HEK293 (cell line): ENCODE data around the gene MAP2.

Experiments
- CTCF ChIA-PET: fragments of 350-600 bp; formaldehyde crosslinking; extraction: SDS; loops from one replicate; lab custom pipeline; 2021; ENCODE audit warnings: antibody characterized with exemption; lab: Yijun Ruan, JAX
- POLR2A ChIA-PET: fragments of 300-600 bp; formaldehyde crosslinking; extraction: SDS; loops from one replicate; lab custom pipeline; 2020; ENCODE audit warnings: antibody characterized with exemption, inconsistent platforms; lab: Yijun Ruan, JAX
- H3K27ac ChIP-seq: fragments of 200-500 bp; sonication (Bioruptor generic); 2 replicates; pipeline ENCODE4 v1.5.1; 2014; ENCODE audit warnings: low read depth, low read length, control low read depth, inconsistent platforms; ENCODE audit errors: extremely low read depth
- H3K36me3 ChIP-seq, 2 experiments: fragments of 200-500 bp in 1 of 2; sonication (Bioruptor generic) in 1 of 2; 1 replicate in 1 of 2; 2 replicates in 1 of 2; pipeline ENCODE4 v1.5.1; 2014 to 2017; ENCODE audit warnings: inconsistent platforms in 2 of 2, low read length in 2 of 2; ENCODE audit not compliant: control insufficient read depth in 2 of 2, insufficient read depth in 1 of 2
- H3K4me1 ChIP-seq: fragments of 200-500 bp; sonication (Bioruptor generic); 2 replicates; pipeline ENCODE4 v1.5.1; 2014; ENCODE audit warnings: mild to moderate bottlenecking, low read length, inconsistent platforms; ENCODE audit not compliant: control insufficient read depth, insufficient read depth
- H3K4me3 ChIP-seq: 2 replicates; pipeline ENCODE4 v1.5.1; 2011; ENCODE audit warnings: low read depth, mild to moderate bottlenecking, control low read depth, low read length, moderate library complexity
- H3K9me3 ChIP-seq: fragments of 200-500 bp; sonication (Bioruptor generic); 2 replicates; pipeline ENCODE4 v1.5.1; 2014; ENCODE audit warnings: low read depth, low read length, inconsistent platforms; ENCODE audit not compliant: control insufficient read depth, insufficient read depth
- GFI1B ChIP-seq: fragments of 450-650 bp; formaldehyde crosslinking; IDR thresholded peaks from 2 replicates; pipeline ENCODE4 v1.5.1; 2016; ENCODE audit warnings: missing biosample characterization, missing genetic modification characterization
- GLIS1 ChIP-seq: fragments of 450-650 bp; formaldehyde crosslinking; IDR thresholded peaks from 2 replicates; pipeline ENCODE4 v1.5.1; 2016; ENCODE audit warnings: missing biosample characterization, missing genetic modification characterization
- OSR2 ChIP-seq: fragments of 450-650 bp; formaldehyde crosslinking; IDR thresholded peaks from 2 replicates; pipeline ENCODE4 v1.5.1; 2016; ENCODE audit warnings: missing biosample characterization, missing genetic modification characterization
- PRDM1 ChIP-seq: fragments of 450-650 bp; formaldehyde crosslinking; IDR thresholded peaks from 2 replicates; pipeline ENCODE4; 2016; ENCODE audit warnings: missing biosample characterization, missing genetic modification characterization
- TCF7L2 ChIP-seq: IDR thresholded peaks from 2 replicates; pipeline ENCODE4 v1.6.1; 2011; ENCODE audit warnings: low read depth, mild to moderate bottlenecking, inconsistent platforms, low read length, moderate library complexity, borderline replicate concordance
- ZNF157 ChIP-seq: fragments of 450-650 bp; formaldehyde crosslinking; IDR thresholded peaks from 2 replicates; pipeline ENCODE4 v1.5.1; 2016; ENCODE audit warnings: missing biosample characterization, missing genetic modification characterization
- ZNF169 ChIP-seq: fragments of 450-650 bp; formaldehyde crosslinking; IDR thresholded peaks from 2 replicates; pipeline ENCODE4 v1.5.1; 2016; ENCODE audit warnings: missing biosample characterization, missing genetic modification characterization
- ZNF19 ChIP-seq: fragments of 450-650 bp; formaldehyde crosslinking; IDR thresholded peaks from 2 replicates; pipeline ENCODE4; 2016; ENCODE audit warnings: missing biosample characterization, missing genetic modification characterization, low read depth
- ZNF202 ChIP-seq: fragments of 450-650 bp; formaldehyde crosslinking; IDR thresholded peaks from 2 replicates; pipeline ENCODE4 v1.5.1; 2016; ENCODE audit warnings: missing biosample characterization, missing genetic modification characterization, borderline replicate concordance
- ZNF311 ChIP-seq: fragments of 450-650 bp; formaldehyde crosslinking; IDR thresholded peaks from 2 replicates; pipeline ENCODE4 v1.5.1; 2017; ENCODE audit warnings: missing biosample characterization, missing genetic modification characterization, borderline replicate concordance
- ZNF350 ChIP-seq: fragments of 450-650 bp; formaldehyde crosslinking; IDR thresholded peaks from 2 replicates; pipeline ENCODE4 v1.5.0; 2017; ENCODE audit warnings: missing biosample characterization, mild to moderate bottlenecking, missing genetic modification characterization
- ZNF560 ChIP-seq: fragments of 450-650 bp; formaldehyde crosslinking; IDR thresholded peaks from 2 replicates; pipeline ENCODE4 v1.5.1; 2017; ENCODE audit warnings: missing biosample characterization, missing genetic modification characterization, borderline replicate concordance
- ZNF660 ChIP-seq: fragments of 450-650 bp; IDR thresholded peaks from 2 replicates; pipeline ENCODE4 v1.5.1; 2018; ENCODE audit warnings: missing biosample characterization, mild to moderate bottlenecking, missing genetic modification characterization
- ZNF76 ChIP-seq: fragments of 450-650 bp; formaldehyde crosslinking; IDR thresholded peaks from 2 replicates; pipeline ENCODE4; 2016; ENCODE audit warnings: low read depth, missing biosample characterization, missing genetic modification characterization, borderline replicate concordance
- ZNF785 ChIP-seq: fragments of 450-650 bp; formaldehyde crosslinking; IDR thresholded peaks from 2 replicates; pipeline ENCODE4 v1.5.1; 2016; ENCODE audit warnings: missing biosample characterization, missing genetic modification characterization
- ZNF830 ChIP-seq: fragments of 450-650 bp; IDR thresholded peaks from 2 replicates; pipeline ENCODE4 v1.5.0; 2018; ENCODE audit warnings: missing biosample characterization, missing genetic modification characterization, low read depth, mild to moderate bottlenecking, moderate library complexity
- TF ChIP-seq, protein P1 (sequence below): fragments of 450-650 bp; formaldehyde crosslinking; IDR thresholded peaks from 2 replicates; pipeline ENCODE4 v1.5.1; 2016; ENCODE audit warnings: missing biosample characterization, missing genetic modification characterization
- TF ChIP-seq, protein P2 (sequence below): fragments of 450-650 bp; formaldehyde crosslinking; IDR thresholded peaks from 2 replicates; pipeline ENCODE4 v1.5.1; 2016; ENCODE audit warnings: missing biosample characterization, missing genetic modification characterization
- TF ChIP-seq, protein P3 (sequence below): fragments of 450-650 bp; formaldehyde crosslinking; IDR thresholded peaks from 2 replicates; pipeline ENCODE4 v1.5.1; 2016; ENCODE audit warnings: missing biosample characterization, missing genetic modification characterization
- TF ChIP-seq, protein P4 (sequence below): fragments of 450-650 bp; formaldehyde crosslinking; conservative IDR thresholded peaks from 2 replicates; pipeline ENCODE4 v1.5.1; 2016; ENCODE audit warnings: low read depth, missing biosample characterization, missing genetic modification characterization

Gene MAP2

DNA sequence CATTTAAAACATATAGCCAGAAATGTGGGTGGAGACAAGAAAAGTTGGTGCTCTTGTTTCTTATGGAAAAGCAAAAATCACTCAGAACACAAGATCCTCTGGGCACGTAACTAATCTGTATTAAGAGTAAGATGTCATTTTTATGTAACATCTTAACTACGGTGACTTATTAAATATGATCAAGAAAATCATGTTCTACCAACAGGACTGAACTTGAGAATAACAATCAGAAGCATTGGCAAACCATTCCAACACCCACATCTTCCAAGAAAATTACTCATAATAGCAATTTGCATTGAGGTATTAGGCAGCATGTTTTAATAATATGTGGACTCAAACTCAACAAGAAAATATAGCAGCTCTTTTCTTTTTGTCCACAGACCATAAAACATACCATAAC is 21.6 kb downstream of the MAP2 start (continued):
- TF ChIP-seq, protein P1, sequence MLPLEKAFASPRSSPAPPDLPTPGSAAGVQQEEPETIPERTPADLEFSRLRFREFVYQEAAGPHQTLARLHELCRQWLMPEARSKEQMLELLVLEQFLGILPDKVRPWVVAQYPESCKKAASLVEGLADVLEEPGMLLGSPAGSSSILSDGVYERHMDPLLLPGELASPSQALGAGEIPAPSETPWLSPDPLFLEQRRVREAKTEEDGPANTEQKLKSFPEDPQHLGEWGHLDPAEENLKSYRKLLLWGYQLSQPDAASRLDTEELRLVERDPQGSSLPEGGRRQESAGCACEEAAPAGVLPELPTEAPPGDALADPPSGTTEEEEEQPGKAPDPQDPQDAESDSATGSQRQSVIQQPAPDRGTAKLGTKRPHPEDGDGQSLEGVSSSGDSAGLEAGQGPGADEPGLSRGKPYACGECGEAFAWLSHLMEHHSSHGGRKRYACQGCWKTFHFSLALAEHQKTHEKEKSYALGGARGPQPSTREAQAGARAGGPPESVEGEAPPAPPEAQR (tag by site-specific recombination), result no peak
- no peak for TF ChIP-seq ZNF19 (tag by site-specific recombination)
- TF ChIP-seq ZNF202, result no peak
- no peak for TF ChIP-seq ZNF169 (tag by site-specific recombination)
- TF ChIP-seq OSR2, result no peak
- TF ChIP-seq, protein P2, sequence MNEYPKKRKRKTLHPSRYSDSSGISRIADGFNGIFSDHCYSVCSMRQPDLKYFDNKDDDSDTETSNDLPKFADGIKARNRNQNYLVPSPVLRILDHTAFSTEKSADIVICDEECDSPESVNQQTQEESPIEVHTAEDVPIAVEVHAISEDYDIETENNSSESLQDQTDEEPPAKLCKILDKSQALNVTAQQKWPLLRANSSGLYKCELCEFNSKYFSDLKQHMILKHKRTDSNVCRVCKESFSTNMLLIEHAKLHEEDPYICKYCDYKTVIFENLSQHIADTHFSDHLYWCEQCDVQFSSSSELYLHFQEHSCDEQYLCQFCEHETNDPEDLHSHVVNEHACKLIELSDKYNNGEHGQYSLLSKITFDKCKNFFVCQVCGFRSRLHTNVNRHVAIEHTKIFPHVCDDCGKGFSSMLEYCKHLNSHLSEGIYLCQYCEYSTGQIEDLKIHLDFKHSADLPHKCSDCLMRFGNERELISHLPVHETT (tag by site-specific recombination), result no peak
- TF ChIP-seq ZNF830 (tag by site-specific recombination), result no peak
- TF ChIP-seq, all 188 proteins: peak for 0

DNA sequence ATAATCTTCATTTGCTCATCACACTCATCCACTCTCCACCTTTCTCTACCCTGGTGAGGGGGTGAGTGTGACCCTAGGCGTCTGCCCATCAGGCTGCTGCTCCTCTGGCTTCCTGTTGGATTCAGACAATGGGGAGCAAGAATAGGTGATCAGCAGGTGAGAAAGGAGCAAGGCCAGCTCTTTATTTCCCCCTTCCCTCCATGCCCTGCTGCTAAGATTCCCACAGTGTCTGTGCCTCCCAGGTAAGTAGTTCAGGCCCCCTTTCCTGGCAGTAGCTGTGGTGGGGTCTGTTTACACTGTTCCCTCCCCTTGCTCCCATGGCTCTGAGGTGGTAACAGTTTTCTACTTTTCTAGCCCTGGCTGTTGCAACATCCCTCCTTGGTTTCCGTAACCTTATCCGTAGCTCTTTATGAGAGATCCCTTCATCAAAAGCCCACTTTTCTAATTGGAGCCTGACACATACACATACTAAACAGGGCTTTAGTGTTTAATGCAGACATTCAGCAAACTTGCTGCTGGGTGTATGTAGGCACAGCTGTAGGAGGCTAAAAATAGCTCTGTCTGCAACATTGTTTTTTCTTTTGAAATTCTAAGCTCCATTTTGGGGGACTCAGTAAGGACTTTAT is 27.5 kb downstream of the MAP2 start:
- ChIA-PET POLR2A (no interaction called here), CTCF (interaction anchor here (0.7 to 1.7 kb wide), 3 partner anchors 26 to 128 kb away, joined by 3 to 5 read pairs (median 3); partner anchors contain the start of gene MAP2)
- no peaks in the 10 kb centered on the region for H3K36me3 ChIP-seq
- H3K4me3 ChIP-seq, result no peak overlapping the region
- H3K4me1 ChIP-seq, result peaks cover 5% of the 10 kb centered on the region; the same call in 1 of the 2 replicates
- TF ChIP-seq TCF7L2 (no peak), ZNF785 (no peak), GFI1B (tag by site-specific recombination) (no peak), GLIS1 (tag by site-specific recombination) (peak; percentile 30), ZNF350 (tag by site-specific recombination) (no peak)
- TF ChIP-seq, protein P3, sequence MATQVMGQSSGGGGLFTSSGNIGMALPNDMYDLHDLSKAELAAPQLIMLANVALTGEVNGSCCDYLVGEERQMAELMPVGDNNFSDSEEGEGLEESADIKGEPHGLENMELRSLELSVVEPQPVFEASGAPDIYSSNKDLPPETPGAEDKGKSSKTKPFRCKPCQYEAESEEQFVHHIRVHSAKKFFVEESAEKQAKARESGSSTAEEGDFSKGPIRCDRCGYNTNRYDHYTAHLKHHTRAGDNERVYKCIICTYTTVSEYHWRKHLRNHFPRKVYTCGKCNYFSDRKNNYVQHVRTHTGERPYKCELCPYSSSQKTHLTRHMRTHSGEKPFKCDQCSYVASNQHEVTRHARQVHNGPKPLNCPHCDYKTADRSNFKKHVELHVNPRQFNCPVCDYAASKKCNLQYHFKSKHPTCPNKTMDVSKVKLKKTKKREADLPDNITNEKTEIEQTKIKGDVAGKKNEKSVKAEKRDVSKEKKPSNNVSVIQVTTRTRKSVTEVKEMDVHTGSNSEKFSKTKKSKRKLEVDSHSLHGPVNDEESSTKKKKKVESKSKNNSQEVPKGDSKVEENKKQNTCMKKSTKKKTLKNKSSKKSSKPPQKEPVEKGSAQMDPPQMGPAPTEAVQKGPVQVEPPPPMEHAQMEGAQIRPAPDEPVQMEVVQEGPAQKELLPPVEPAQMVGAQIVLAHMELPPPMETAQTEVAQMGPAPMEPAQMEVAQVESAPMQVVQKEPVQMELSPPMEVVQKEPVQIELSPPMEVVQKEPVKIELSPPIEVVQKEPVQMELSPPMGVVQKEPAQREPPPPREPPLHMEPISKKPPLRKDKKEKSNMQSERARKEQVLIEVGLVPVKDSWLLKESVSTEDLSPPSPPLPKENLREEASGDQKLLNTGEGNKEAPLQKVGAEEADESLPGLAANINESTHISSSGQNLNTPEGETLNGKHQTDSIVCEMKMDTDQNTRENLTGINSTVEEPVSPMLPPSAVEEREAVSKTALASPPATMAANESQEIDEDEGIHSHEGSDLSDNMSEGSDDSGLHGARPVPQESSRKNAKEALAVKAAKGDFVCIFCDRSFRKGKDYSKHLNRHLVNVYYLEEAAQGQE (tag by site-specific recombination), result no peak
- no peaks in the 10 kb centered on the region for H3K9me3 ChIP-seq
- 0 out of 2 replicates have a peak overlapping the region, but pooled peaks have one; percentile 16 for H3K27ac ChIP-seq

DNA sequence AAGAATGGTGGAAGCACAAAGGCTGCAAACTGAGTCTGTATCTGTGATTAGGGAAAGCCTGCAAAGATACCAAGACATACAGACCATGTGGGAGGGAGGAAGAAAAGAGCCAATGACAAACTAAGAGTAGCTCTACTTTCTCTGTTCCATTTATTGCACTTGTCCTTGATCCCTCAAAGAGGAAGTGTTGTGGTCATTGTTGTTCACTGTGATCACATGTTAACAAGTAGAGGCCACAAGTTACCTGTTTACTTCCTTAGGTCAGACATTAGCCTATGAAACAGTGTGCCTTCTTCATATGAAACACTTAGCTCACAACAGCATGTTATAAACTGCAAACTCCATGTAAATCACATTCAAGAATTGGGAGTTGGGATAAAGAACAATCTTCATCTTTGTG is 32.6 kb downstream of the MAP2 start:
- peaks cover 1% of the 10 kb centered on the region; the same call in 1 of the 2 replicates for H3K4me1 ChIP-seq
- no peak overlapping the region for H3K27ac ChIP-seq
- no peak overlapping the region for H3K4me3 ChIP-seq
- CTCF ChIA-PET, result interaction anchor here (1.2 kb wide), 1 partner anchor 23 kb away, joined by 3 read pairs; no protein-coding TSS in a partner anchor
- POLR2A ChIA-PET, result no interaction called here
- no peaks in the 10 kb centered on the region for H3K9me3 ChIP-seq
- TF ChIP-seq ZNF169 (tag by site-specific recombination) (no peak), ZNF660 (no peak), ZNF560 (tag by site-specific recombination) (no peak), PRDM1 (tag by site-specific recombination) (no peak), ZNF157 (tag by site-specific recombination) (no peak), ZNF350 (tag by site-specific recombination) (no peak), ZNF76 (tag by site-specific recombination) (no peak), ZNF311 (no peak)
- TF ChIP-seq, protein P4, sequence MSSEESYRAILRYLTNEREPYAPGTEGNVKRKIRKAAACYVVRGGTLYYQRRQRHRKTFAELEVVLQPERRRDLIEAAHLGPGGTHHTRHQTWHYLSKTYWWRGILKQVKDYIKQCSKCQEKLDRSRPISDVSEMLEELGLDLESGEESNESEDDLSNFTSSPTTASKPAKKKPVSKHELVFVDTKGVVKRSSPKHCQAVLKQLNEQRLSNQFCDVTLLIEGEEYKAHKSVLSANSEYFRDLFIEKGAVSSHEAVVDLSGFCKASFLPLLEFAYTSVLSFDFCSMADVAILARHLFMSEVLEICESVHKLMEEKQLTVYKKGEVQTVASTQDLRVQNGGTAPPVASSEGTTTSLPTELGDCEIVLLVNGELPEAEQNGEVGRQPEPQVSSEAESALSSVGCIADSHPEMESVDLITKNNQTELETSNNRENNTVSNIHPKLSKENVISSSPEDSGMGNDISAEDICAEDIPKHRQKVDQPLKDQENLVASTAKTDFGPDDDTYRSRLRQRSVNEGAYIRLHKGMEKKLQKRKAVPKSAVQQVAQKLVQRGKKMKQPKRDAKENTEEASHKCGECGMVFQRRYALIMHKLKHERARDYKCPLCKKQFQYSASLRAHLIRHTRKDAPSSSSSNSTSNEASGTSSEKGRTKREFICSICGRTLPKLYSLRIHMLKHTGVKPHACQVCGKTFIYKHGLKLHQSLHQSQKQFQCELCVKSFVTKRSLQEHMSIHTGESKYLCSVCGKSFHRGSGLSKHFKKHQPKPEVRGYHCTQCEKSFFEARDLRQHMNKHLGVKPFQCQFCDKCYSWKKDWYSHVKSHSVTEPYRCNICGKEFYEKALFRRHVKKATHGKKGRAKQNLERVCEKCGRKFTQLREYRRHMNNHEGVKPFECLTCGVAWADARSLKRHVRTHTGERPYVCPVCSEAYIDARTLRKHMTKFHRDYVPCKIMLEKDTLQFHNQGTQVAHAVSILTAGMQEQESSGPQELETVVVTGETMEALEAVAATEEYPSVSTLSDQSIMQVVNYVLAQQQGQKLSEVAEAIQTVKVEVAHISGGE, result no peak
- no peaks in the 10 kb centered on the region for H3K36me3 ChIP-seq
